NB4 (cell line): ENCODE results near the gene HEMK1.

Experiments
- DNase-seq: peaks from one replicate; pipeline ENCODE4 v3.0.0; 2010; ENCODE audit warnings: low read depth
- H3K4me3 ChIP-seq: one replicate; pipeline ENCODE4 v1.5.1; 2011; ENCODE audit warnings: mild to moderate bottlenecking, low read depth, low read length, moderate library complexity
- CTCF ChIP-seq: IDR thresholded peaks from one replicate; pipeline ENCODE4 v1.5.1; 2012; ENCODE audit warnings: low read depth, low read length
- MYC ChIP-seq: IDR thresholded peaks from 2 replicates; pipeline ENCODE4 v1.6.1; 2011; ENCODE audit warnings: low read depth, low read length
- POLR2A ChIP-seq: IDR thresholded peaks from 2 replicates; pipeline ENCODE4 v1.6.1; 2011; ENCODE audit warnings: mild to moderate bottlenecking; ENCODE audit not compliant: insufficient read length; ENCODE audit errors: extremely low read depth
- TF ChIP-seq, protein P1 (sequence below): IDR thresholded peaks from 2 replicates; pipeline ENCODE4 v1.6.1; 2011; ENCODE audit warnings: low read depth, low read length

Gene HEMK1

DNA sequence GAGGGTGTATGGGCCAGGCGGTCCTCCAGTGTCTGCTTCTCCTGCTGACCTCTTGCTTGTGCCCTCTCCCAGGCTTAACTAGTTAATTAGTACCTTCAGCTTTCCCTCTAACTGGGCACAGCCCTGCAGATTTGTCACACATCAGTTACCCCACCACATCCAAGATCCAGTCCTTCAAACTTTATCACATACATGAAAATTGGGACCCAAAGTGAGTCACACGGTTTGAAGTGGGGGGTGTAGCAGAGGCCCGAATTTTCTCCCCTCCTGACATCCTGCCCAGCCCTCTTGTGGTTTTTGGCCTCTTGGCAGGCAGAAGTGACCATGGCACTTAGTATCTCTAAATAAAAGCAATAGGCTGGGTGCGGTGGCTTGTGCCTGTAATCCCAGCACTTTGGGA, 51.5 kb downstream of the HEMK1 start:
- H3K4me3 ChIP-seq, result peak overlapping the region; percentile 61
- peak; percentile 78 for DNase-seq
- TF ChIP-seq CTCF, result no peak
- no peak for TF ChIP-seq MYC
- TF ChIP-seq, protein P1, sequence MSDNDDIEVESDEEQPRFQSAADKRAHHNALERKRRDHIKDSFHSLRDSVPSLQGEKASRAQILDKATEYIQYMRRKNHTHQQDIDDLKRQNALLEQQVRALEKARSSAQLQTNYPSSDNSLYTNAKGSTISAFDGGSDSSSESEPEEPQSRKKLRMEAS, result no peak

GRCh38 chr3:50622881-50623280, 53.6 kb downstream of the HEMK1 start:
- no peak for DNase-seq
- H3K4me3 ChIP-seq, result no peak overlapping the region
- TF ChIP-seq, protein P1, result no peak
- TF ChIP-seq POLR2A (no peak), CTCF (no peak), MYC (no peak)

- TF ChIP-seq, protein P1, result no peak
- TF ChIP-seq MYC (no peak), CTCF (no peak), POLR2A (no peak)
- H3K4me3 ChIP-seq, result no peak overlapping the region
- no peak for DNase-seq
These were observed 54.6 kb downstream of the HEMK1 start for GRCh38 chr3:50623840-50624474.

DNA sequence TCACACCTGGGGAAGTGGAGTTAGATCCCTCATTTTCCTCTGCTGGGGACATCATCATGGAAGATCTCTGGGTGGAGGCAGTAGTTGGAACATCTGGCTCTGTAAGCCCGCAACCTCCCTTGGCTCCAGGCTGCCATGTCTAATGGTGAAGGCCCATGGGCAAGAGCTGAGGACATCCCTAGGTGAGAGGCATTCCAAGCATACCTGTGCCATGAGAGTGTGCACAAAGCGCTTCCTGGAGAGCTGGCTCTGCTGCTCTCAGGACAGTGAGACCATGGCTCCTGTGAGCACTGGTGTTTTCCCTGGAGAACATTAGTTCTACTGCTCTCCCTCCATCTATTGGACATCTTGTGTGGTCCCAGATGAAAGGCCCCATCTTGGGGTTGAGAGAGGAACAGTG, 55.3 kb downstream of the HEMK1 start:
- no peak overlapping the region for H3K4me3 ChIP-seq
- DNase-seq, result no peak
- TF ChIP-seq CTCF (no peak), MYC (no peak), POLR2A (no peak)
- TF ChIP-seq, protein P1, result no peak

DNA sequence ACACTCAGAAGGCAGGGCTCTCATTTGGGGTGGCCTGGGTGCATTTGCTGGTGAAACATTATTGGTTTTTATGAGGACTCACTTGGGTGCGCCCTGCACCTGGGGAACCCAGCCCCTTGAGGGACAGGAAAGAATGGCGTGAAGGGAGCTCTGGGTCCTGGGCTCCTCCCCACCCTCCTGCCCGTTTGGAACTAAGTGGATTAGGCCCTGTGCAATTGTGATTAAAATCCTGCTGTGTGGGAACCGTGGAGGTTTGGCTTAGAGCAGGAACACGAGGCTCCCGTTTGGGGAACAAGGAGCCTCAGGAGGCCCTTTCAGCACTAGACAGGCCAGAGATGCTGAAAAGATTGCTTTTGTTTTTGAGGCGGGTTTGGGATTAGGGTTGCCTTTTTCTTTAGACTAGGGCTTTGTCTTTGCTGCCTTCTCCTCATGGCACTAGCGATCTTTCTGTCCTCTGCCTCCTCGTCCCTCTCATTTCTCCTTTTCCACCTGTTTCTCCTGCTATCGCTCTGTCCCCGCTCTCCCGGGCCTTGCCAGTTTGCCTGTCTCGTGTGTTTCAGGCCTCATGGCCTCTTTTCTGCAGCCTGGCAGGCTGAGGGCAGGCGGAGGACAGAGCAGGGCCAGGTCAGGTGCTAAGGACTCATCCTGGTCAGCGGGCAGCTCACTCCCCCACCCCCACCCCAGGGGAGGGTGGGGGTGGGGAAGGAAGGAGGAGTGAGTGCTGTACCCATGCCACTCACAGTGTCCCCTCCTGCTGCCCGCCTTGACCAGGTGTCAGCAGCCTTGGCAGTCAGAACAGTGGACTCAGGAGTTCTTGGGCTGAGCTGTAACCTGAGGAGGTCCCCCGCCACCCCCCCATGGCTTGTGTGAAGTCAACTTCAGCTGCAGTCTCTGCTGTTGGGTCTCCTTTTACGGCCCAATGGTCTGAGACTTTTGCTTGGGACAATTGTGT, 56.2 kb downstream of the HEMK1 start:
- DNase-seq, result no peak
- no peak overlapping the region for H3K4me3 ChIP-seq
- TF ChIP-seq, protein P1, result no peak
- no peak for TF ChIP-seq CTCF
- TF ChIP-seq MYC, result no peak
- TF ChIP-seq POLR2A, result no peak
